Keratinocyte (primary cell): ENCODE data around the gene PYGO1. TPM values are rescaled to one million over a fixed set of nuclear protein-coding genes. Genes with fewer than 3 reads are reported as not detected.
A peak's percentile ranks its signal among the peaks of the same experiment; 100 is the strongest.

Experiments used
- DNase-seq: peaks from one replicate; pipeline ENCODE4 v3.0.0-alpha.2; 2011; ENCODE audit warnings: low read depth, missing footprints, low spot score
- FAIRE-seq: peaks from 2 replicates; lab custom pipeline; 2011; peaks lifted over from hg19 to GRCh38; lab: Jason Lieb, UNC
- H2AFZ ChIP-seq: 2 replicates; pipeline ENCODE4 v1.6.0; 2012; ENCODE audit warnings: low read length, control low read depth, inconsistent platforms; ENCODE audit not compliant: control insufficient read depth
- H3K27ac ChIP-seq: 2 replicates; pipeline ENCODE4 v1.5.1; 2011; ENCODE audit warnings: low read length; ENCODE audit not compliant: control insufficient read depth, insufficient read depth
- H3K27me3 ChIP-seq: 3 replicates; pipeline ENCODE4 v1.6.0; 2011; ENCODE audit warnings: low read length; ENCODE audit not compliant: control insufficient read depth, insufficient read depth; ENCODE audit errors: extremely low read depth
- H3K36me3 ChIP-seq, 2 experiments: 2 replicates in 1 of 2; 3 replicates in 1 of 2; pipeline ENCODE4 v1.5.1; 2011; ENCODE audit warnings: low read length in 2 of 2, mild to moderate bottlenecking in 1 of 2; ENCODE audit not compliant: control insufficient read depth in 2 of 2, insufficient read depth in 2 of 2; ENCODE audit errors: extremely low read depth in 1 of 2
- H3K4me1 ChIP-seq: 3 replicates; pipeline ENCODE4 v1.5.1; 2011; ENCODE audit warnings: low read length; ENCODE audit not compliant: control insufficient read depth, insufficient read depth; ENCODE audit errors: extremely low read depth
- H3K4me2 ChIP-seq: 3 replicates; pipeline ENCODE4 v1.6.0; 2011; ENCODE audit warnings: low read depth, low read length; ENCODE audit not compliant: control insufficient read depth, insufficient read depth; ENCODE audit errors: extremely low read depth
- H3K4me3 ChIP-seq, 3 experiments: fragments of 200-600 bp in 1 of 3; sonication (generic) in 1 of 3; 2 replicates in 2 of 3; 3 replicates in 1 of 3; pipeline ENCODE4 v1.5.1; 2011 to 2016; ENCODE audit warnings: low read length in 3 of 3, mild to moderate bottlenecking in 3 of 3, control low read depth in 2 of 3, inconsistent platforms in 1 of 3, low read depth in 1 of 3, mixed read lengths in 1 of 3, mixed run types in 1 of 3, moderate library complexity in 1 of 3; ENCODE audit not compliant: control insufficient read depth in 2 of 3, insufficient read depth in 2 of 3; ENCODE audit errors: extremely low read depth in 1 of 3
- H3K79me2 ChIP-seq: 2 replicates; pipeline ENCODE4 v1.6.0; 2012; ENCODE audit warnings: low read length; ENCODE audit not compliant: control insufficient read depth, insufficient read depth
- H3K9ac ChIP-seq: 3 replicates; pipeline ENCODE4 v1.6.0; 2011; ENCODE audit warnings: low read length; ENCODE audit not compliant: control insufficient read depth, insufficient read depth; ENCODE audit errors: extremely low read depth
- H3K9me1 ChIP-seq: 3 replicates; pipeline ENCODE4 v1.6.0; 2011; ENCODE audit warnings: low read length; ENCODE audit not compliant: control insufficient read depth, insufficient read depth; ENCODE audit errors: extremely low read depth
- H3K9me3 ChIP-seq: 2 replicates; pipeline ENCODE4 v1.5.1; 2012; ENCODE audit warnings: low read depth, low read length; ENCODE audit not compliant: control insufficient read depth
- H4K20me1 ChIP-seq: 3 replicates; pipeline ENCODE4 v1.6.0; 2011; ENCODE audit warnings: low read length; ENCODE audit not compliant: control insufficient read depth, insufficient read depth; ENCODE audit errors: extremely low read depth
- EZH2 ChIP-seq: IDR thresholded peaks from one replicate; pipeline ENCODE4 v1.6.1; 2012; ENCODE audit warnings: inconsistent platforms, mild to moderate bottlenecking, low read length, moderate library complexity
- dilution Hi-C: fragments of 300-500 bp; cut with MboI; formaldehyde crosslinking; loops from one replicate; pipeline ENCODE4 v1.7.0; 2020; ENCODE audit warnings: low sequenced_read_pairs; ENCODE audit not compliant: extremely low pct_ligation_motif_present
- polyA plus RNA-seq, 5 experiments: library from polyadenylated mRNA; depleted of rRNA in 3 of 5; stranded (reverse) in 3 of 5; stranded (forward) in 1 of 5; unstranded in 1 of 5; fragments of >200 nt; gene quantifications; 1 replicate in 1 of 5; 2 replicates in 3 of 5; 3 replicates in 1 of 5; pipeline versions ENCODE4 v1.2.1 to v1.2.3, GENCODE V29; 2011 to 2012; ENCODE audit warnings: missing spikeins in 2 of 5, low read depth in 1 of 5, low replicate concordance in 1 of 5
- TF ChIP-seq, protein P1 (sequence below), 3 experiments: IDR thresholded peaks in 1 of 3; conservative IDR thresholded peaks in 1 of 3; optimal IDR thresholded peaks in 1 of 3; 2 replicates in 2 of 3; 3 replicates in 1 of 3; pipeline versions ENCODE3 to v1.5.1; 2011; ENCODE audit warnings: low read length in 3 of 3, mild to moderate bottlenecking in 3 of 3, moderate library complexity in 2 of 3, control low read depth in 1 of 3, inconsistent platforms in 1 of 3; ENCODE audit not compliant: insufficient read depth in 2 of 3; ENCODE audit errors: extremely low read depth in 1 of 3

Gene PYGO1
- polyA plus RNA-seq, 1 donor (not counting 4 experiments of a cell fraction or from before 2014, with no cell fraction given), result 2.2 TPM

DNA sequence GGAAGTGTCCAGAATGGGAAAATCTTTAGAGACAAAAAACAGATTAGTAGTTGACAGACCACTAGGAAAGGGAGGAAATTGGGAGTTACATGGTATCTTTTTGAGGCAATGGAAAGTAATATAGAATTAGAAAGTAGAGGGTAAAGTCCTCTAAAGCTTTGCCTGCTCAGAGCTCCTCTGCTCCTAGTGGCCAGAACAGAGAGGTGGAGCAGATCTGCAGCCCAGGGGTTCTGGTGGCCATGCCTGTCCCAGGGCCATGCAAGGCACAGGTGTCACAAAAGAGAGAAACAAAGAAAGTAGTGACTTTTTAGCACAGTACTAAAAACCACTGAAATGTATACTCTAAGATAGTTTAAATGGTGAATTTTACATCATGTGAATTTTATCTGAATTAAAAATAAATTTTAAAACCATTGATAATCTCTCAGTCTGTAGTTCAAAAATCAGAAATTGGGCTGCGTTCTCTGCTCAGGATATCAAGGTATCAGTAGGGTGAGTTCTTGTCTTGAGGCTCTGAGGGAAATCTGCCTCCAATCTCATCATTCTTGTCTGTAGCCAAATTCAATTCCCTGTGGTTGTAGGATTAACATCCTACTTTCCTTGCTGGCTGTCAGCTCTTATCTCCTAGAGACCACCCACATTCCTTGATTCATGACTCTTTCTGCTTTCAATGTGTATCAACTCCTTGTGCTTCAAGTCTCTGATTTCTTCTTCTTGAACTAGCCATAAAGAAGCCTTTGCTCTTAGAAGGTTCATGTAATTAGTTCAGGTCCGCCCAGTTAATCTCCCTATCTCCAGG is 23.6 kb downstream of the PYGO1 start:
- Histone ChIP-seq H3K9ac (no peak overlapping the region), H3K36me3 (no peaks in the 10 kb centered on the region), H2AFZ (no peak overlapping the region), H3K27me3 (no peaks in the 10 kb centered on the region), H3K27ac (no peak overlapping the region), H3K79me2 (no peaks in the 10 kb centered on the region), H3K9me1 (no peaks in the 10 kb centered on the region), H3K9me3 (no peaks in the 10 kb centered on the region), H3K4me3 (no peak overlapping the region), H3K4me2 (no peak overlapping the region), H3K4me1 (no peaks in the 10 kb centered on the region), H4K20me1 (no peaks in the 10 kb centered on the region)
- TF ChIP-seq EZH2, result no peak
- TF ChIP-seq, protein P1, sequence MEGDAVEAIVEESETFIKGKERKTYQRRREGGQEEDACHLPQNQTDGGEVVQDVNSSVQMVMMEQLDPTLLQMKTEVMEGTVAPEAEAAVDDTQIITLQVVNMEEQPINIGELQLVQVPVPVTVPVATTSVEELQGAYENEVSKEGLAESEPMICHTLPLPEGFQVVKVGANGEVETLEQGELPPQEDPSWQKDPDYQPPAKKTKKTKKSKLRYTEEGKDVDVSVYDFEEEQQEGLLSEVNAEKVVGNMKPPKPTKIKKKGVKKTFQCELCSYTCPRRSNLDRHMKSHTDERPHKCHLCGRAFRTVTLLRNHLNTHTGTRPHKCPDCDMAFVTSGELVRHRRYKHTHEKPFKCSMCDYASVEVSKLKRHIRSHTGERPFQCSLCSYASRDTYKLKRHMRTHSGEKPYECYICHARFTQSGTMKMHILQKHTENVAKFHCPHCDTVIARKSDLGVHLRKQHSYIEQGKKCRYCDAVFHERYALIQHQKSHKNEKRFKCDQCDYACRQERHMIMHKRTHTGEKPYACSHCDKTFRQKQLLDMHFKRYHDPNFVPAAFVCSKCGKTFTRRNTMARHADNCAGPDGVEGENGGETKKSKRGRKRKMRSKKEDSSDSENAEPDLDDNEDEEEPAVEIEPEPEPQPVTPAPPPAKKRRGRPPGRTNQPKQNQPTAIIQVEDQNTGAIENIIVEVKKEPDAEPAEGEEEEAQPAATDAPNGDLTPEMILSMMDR (optimal IDR thresholded peaks at IDR 0.05 in 1 of 3, IDR thresholded peaks at IDR 0.05 in 1 of 3, conservative IDR thresholded peaks at IDR 0.05 in 1 of 3; ENCODE audit: extremely low read depth in 1 of 3, insufficient read depth in 2 of 3, low read length in 3 of 3), result peak in 1 of 3 experiments; percentile 33
- FAIRE-seq (no peak), DNase-seq (no peak)
- dilution Hi-C loops, result no loop called here

- Histone ChIP-seq H3K9me3 (no peaks in the 10 kb centered on the region), H3K36me3 (no peaks in the 10 kb centered on the region), H3K27me3 (no peaks in the 10 kb centered on the region), H3K4me1 (no peaks in the 10 kb centered on the region), H3K4me3 (no peak overlapping the region), H3K4me2 (no peak overlapping the region), H4K20me1 (no peaks in the 10 kb centered on the region), H3K9ac (no peak overlapping the region), H3K79me2 (no peaks in the 10 kb centered on the region), H2AFZ (no peak overlapping the region), H3K27ac (no peak overlapping the region), H3K9me1 (no peaks in the 10 kb centered on the region)
- dilution Hi-C loops, result no loop called here
- no peak for DNase-seq
- FAIRE-seq, result no peak
- TF ChIP-seq EZH2, result no peak
These were observed 25.5 kb downstream of the PYGO1 start for GRCh38 chr15:55562601-55563000.
